ENCODE measurements around the gene TMTC2.

GRCh38 chr12:83010169-83010804 lies 323.6 kb downstream of the TMTC2 start:
- TF ChIP-seq CTCF (IDR thresholded peaks at IDR 0.05), result no peak
- TF ChIP-seq POLR2A (IDR thresholded peaks at IDR 0.05), result no peak
